ENCODE results near the gene PHLDA3.

DNA sequence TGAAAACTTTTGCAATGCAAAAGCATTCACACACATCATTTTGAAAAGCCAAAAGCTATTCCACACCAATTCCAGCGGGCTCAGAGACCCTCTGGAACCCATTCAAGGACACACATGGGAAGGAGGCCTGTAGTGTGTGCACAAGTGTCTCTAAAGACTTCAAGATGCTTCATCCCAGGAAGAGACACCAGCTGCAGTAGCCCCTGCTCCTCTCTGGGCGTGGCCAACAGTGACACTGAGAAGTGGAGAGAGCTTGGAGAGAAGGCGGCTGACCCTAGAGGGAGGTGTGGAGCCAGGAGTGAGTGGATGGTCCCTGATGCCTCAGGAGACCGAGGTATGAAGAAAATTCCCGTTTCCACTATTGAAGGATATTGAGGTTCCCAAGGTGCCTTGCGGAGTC lies 32.6 kb downstream of the PHLDA3 start:
- TF ChIP-seq, protein P1, sequence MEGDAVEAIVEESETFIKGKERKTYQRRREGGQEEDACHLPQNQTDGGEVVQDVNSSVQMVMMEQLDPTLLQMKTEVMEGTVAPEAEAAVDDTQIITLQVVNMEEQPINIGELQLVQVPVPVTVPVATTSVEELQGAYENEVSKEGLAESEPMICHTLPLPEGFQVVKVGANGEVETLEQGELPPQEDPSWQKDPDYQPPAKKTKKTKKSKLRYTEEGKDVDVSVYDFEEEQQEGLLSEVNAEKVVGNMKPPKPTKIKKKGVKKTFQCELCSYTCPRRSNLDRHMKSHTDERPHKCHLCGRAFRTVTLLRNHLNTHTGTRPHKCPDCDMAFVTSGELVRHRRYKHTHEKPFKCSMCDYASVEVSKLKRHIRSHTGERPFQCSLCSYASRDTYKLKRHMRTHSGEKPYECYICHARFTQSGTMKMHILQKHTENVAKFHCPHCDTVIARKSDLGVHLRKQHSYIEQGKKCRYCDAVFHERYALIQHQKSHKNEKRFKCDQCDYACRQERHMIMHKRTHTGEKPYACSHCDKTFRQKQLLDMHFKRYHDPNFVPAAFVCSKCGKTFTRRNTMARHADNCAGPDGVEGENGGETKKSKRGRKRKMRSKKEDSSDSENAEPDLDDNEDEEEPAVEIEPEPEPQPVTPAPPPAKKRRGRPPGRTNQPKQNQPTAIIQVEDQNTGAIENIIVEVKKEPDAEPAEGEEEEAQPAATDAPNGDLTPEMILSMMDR (IDR thresholded peaks at IDR 0.05; ENCODE audit: low read depth, low read length, missing input control): no peak
- TF ChIP-seq RXRA (IDR thresholded peaks at IDR 0.05) (no peak), GABPA (IDR thresholded peaks at IDR 0.05 in 1 of 2, conservative IDR thresholded peaks at IDR 0.05 in 1 of 2) (no peak), NR2F2 (IDR thresholded peaks at IDR 0.05) (no peak), TAF1 (conservative IDR thresholded peaks at IDR 0.05) (no peak), YY1 (IDR thresholded peaks at IDR 0.05) (no peak), SP1 (IDR thresholded peaks at IDR 0.05) (no peak)
- TF ChIP-seq, protein P2, sequence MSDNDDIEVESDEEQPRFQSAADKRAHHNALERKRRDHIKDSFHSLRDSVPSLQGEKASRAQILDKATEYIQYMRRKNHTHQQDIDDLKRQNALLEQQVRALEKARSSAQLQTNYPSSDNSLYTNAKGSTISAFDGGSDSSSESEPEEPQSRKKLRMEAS (IDR thresholded peaks at IDR 0.05): no peak
